Esophagus squamous epithelium (tissue), 5 donors: ENCODE results near the gene ALPL. TPM values are rescaled to one million over a fixed set of nuclear protein-coding genes. Genes with fewer than 3 reads are reported as not detected.
"Not testable (repeated sequence)": the region's sequence is repeated elsewhere in the genome, so short reads cannot be mapped to it uniquely, and the experiment has no call there.

Experiments
- DNase-seq: peaks from one replicate; lab custom pipeline; 2025; lab: John Stamatoyannopoulos, UW
- H3K27ac ChIP-seq, 4 donors: fragments of 200-600 bp; sonication (generic); one replicate each; pipeline ENCODE4 v1.5.1; 2016 to 2019; ENCODE audit warnings: mild to moderate bottlenecking in 1 of 4
- H3K27me3 ChIP-seq, 4 donors: fragments of 200-600 bp; sonication (generic); 1 replicate in 3 of 4; 2 replicates in 1 of 4; pipeline versions ENCODE4 v1.5.1 to v1.6.0; 2017 to 2021; ENCODE audit warnings: antibody characterized with exemption in 1 of 4
- H3K36me3 ChIP-seq, 3 donors: fragments of 200-600 bp; sonication (generic); one replicate each; pipeline ENCODE4 v1.5.1; 2016 to 2019
- H3K4me1 ChIP-seq, 3 donors: fragments of 200-600 bp; sonication (generic); one replicate each; pipeline ENCODE4 v1.5.1; 2017 to 2019
- H3K4me3 ChIP-seq, 4 donors: fragments of 200-600 bp; sonication (generic); 1 replicate in 3 of 4; 2 replicates in 1 of 4; pipeline ENCODE4 v1.5.1; 2016 to 2019; ENCODE audit warnings: mild to moderate bottlenecking in 2 of 4, moderate library complexity in 1 of 4
- H3K9me3 ChIP-seq, 3 donors: fragments of 200-600 bp; sonication (generic); one replicate each; pipeline ENCODE4 v1.5.1; 2016 to 2019
- CTCF ChIP-seq, 6 experiments: fragments of 450-650 bp in 4 of 6; fragments of 200-600 bp in 2 of 6; sonication (generic) in 2 of 6; IDR thresholded peaks; one replicate each; pipeline ENCODE4 v1.5.1; 2016 to 2019; ENCODE audit warnings: antibody characterized with exemption in 6 of 6, mild to moderate bottlenecking in 4 of 6, moderate library complexity in 4 of 6
- POLR2A ChIP-seq, 4 donors: fragments of 450-650 bp; IDR thresholded peaks; one replicate each; pipeline ENCODE4 v1.6.1; 2017; ENCODE audit warnings: antibody characterized with exemption in 4 of 4, mild to moderate bottlenecking in 4 of 4, moderate library complexity in 3 of 4
- WGBS, 2 donors: methylation state at CpG; one replicate each; pipeline ENCODE4 v1.1.5; 2018; 5-methylcytosine and 5-hydroxymethylcytosine counted together
- intact Hi-C: fragments of 100-400 bp; cut with DNase I; formaldehyde crosslinking; loops from one replicate; pipeline ENCODE4 v1.15.0; 2022
- total RNA-seq, 4 donors: library from RNA; depleted of rRNA; stranded (reverse); fragments of >200 nt; gene quantifications; one replicate each; pipeline ENCODE4 v1.1.0, GENCODE V29; 2016
- donor health status: DM: yes; HTN: yes; CAD: no.

The ALPL gene
- total RNA-seq, 4 donors from 2014 or later: 3.2 to 6.4 (median 4.7) TPM

GRCh38 chr1:21564521-21565095, 55.4 kb downstream of the ALPL start:
- H3K4me3 ChIP-seq: no peak overlapping the region
- H3K9me3 ChIP-seq: no peaks in the 10 kb centered on the region
- DNase-seq: no peak
- no peak overlapping the region for H3K27ac ChIP-seq
- WGBS, 2 donors: 65 to 70% methylated on average over 7 to 11 of the region's 14 CpGs
- intact Hi-C loops: no loop called here
- peaks cover 0 to 37% (median 0%) of the 10 kb centered on the region in 4 donors for H3K27me3 ChIP-seq
- peaks cover 0 to 11% (median 0%) of the 10 kb centered on the region in 3 donors for H3K4me1 ChIP-seq
- no peak for TF ChIP-seq POLR2A (IDR thresholded peaks at IDR 0.05)
- H3K36me3 ChIP-seq: no peaks in the 10 kb centered on the region

GRCh38 chr1:21565285-21565684, 56.1 kb downstream of the ALPL start:
- no peak for DNase-seq
- TF ChIP-seq CTCF (IDR thresholded peaks at IDR 0.05): no peak
- no peak for TF ChIP-seq POLR2A (IDR thresholded peaks at IDR 0.05)
- intact Hi-C loops: no loop called here
- 26 to 49% methylated on average over 4 to 8 of the region's 8 CpGs for WGBS, 2 donors
- Histone ChIP-seq H3K27me3 (peaks cover 0 to 32% (median 0%) of the 10 kb centered on the region in 4 donors), H3K36me3 (no peaks in the 10 kb centered on the region), H3K4me1 (peaks cover 0 to 11% (median 0%) of the 10 kb centered on the region in 3 donors), H3K27ac (no peak overlapping the region), H3K9me3 (no peaks in the 10 kb centered on the region), H3K4me3 (no peak overlapping the region)

GRCh38 chr1:21566361-21566760, 57.1 kb downstream of the ALPL start:
- H3K9me3 ChIP-seq, H3K36me3 ChIP-seq, DNase-seq, intact Hi-C loops, H3K4me3 ChIP-seq, H3K27ac ChIP-seq: not testable (repeated sequence)
- WGBS, 2 donors: 89 to 91% methylated on average over 15 of the region's 15 CpGs
- Histone ChIP-seq H3K4me1 (peaks cover 0 to 11% (median 0%) of the 10 kb centered on the region in 3 donors), H3K27me3 (peaks cover 0 to 23% (median 0%) of the 10 kb centered on the region in 4 donors)

- intact Hi-C loops: no loop called here
- H3K27me3 ChIP-seq: peaks cover 0 to 24% (median 0%) of the 10 kb centered on the region in 4 donors
- peaks cover 0 to 3% (median 0%) of the 10 kb centered on the region in 3 donors for H3K9me3 ChIP-seq
- H3K27ac ChIP-seq: no peak overlapping the region
- TF ChIP-seq CTCF (IDR thresholded peaks at IDR 0.05) (no peak), POLR2A (IDR thresholded peaks at IDR 0.05) (no peak)
- DNase-seq: no peak
- WGBS, 2 donors: 72 to 76% methylated on average over 9 of the region's 24 CpGs
- H3K36me3 ChIP-seq: no peaks in the 10 kb centered on the region
- no peak overlapping the region for H3K4me3 ChIP-seq
- H3K4me1 ChIP-seq: peaks cover 0 to 11% (median 0%) of the 10 kb centered on the region in 3 donors
Measured at GRCh38 chr1:21567241-21568005, 58.2 kb downstream of the ALPL start.

GRCh38 chr1:21568006-21568746, 59.0 kb downstream of the ALPL start:
- no peak for DNase-seq
- H3K4me3 ChIP-seq: no peak overlapping the region
- H3K27ac ChIP-seq: no peak overlapping the region
- no peaks in the 10 kb centered on the region for H3K36me3 ChIP-seq
- 71 to 77% methylated on average over 13 to 14 of the region's 15 CpGs for WGBS, 2 donors
- intact Hi-C loops: no loop called here
- H3K9me3 ChIP-seq: peaks cover 0 to 3% (median 0%) of the 10 kb centered on the region in 3 donors
- H3K4me1 ChIP-seq: peaks cover 0 to 11% (median 0%) of the 10 kb centered on the region in 3 donors
- no peak for TF ChIP-seq CTCF (IDR thresholded peaks at IDR 0.05)
- no peak for TF ChIP-seq POLR2A (IDR thresholded peaks at IDR 0.05)
- peaks cover 0 to 25% (median 0%) of the 10 kb centered on the region in 4 donors for H3K27me3 ChIP-seq
